PFSK-1 (cell line): ENCODE measurements around the gene ZNF598.

Source experiments
- FOXP2 ChIP-seq: optimal IDR thresholded peaks from 2 replicates; pipeline ENCODE3; 2011; ENCODE audit warnings: borderline replicate concordance, control low read depth, inconsistent platforms; ENCODE audit not compliant: insufficient read depth; ENCODE audit errors: extremely low read length, extremely low read depth
- POLR2AphosphoS5 ChIP-seq: IDR thresholded peaks from 2 replicates; pipeline ENCODE4 v1.6.1; 2012; ENCODE audit warnings: low read depth, mild to moderate bottlenecking, control low read depth, low read length, moderate library complexity
- REST ChIP-seq, 2 experiments: IDR thresholded peaks; 2 replicates each; pipeline versions ENCODE4 v1.6.1 to v1.8.0; 2011 to 2012; ENCODE audit warnings: low read depth in 2 of 2, low read length in 2 of 2, control low read depth in 1 of 2, inconsistent platforms in 1 of 2, mild to moderate bottlenecking in 1 of 2, moderate library complexity in 1 of 2; ENCODE audit not compliant: insufficient read depth in 1 of 2
- SIN3A ChIP-seq: IDR thresholded peaks from 2 replicates; pipeline ENCODE4 v1.6.1; 2012; ENCODE audit warnings: mild to moderate bottlenecking, low read length, moderate library complexity, borderline replicate concordance; ENCODE audit not compliant: insufficient read depth
- TAF1 ChIP-seq: IDR thresholded peaks from 2 replicates; pipeline ENCODE4 v1.6.1; 2012; ENCODE audit warnings: low read length, control low read depth, borderline replicate concordance; ENCODE audit not compliant: insufficient read depth

The ZNF598 gene

DNA sequence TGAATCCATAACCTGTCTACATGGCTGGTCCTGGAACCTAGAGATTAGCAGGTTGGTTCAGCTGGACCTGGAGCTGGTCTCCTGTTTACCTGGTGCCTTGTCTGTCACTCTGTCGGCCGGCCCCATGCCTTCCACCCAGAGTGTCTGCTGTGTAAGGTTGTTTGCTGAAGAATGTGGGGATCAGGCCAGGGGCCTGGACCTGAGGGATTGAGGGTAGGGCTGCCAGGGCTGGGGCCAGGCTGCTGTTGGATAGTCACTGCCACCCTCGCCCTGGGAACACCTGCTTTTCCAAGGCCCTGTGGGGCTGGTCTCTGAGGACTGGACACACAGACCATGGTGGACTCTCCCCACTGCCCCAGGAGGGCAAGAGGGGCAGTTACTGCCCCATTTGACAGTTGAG is 18.5 kb upstream of the ZNF598 start:
- TF ChIP-seq TAF1 (no peak), REST (IDR thresholded peaks at IDR 0.05; ENCODE audit: insufficient read depth in 1 of 2, low read depth in 2 of 2, low read length in 2 of 2) (no peak), FOXP2 (no peak), SIN3A (no peak), POLR2AphosphoS5 (no peak)

DNA sequence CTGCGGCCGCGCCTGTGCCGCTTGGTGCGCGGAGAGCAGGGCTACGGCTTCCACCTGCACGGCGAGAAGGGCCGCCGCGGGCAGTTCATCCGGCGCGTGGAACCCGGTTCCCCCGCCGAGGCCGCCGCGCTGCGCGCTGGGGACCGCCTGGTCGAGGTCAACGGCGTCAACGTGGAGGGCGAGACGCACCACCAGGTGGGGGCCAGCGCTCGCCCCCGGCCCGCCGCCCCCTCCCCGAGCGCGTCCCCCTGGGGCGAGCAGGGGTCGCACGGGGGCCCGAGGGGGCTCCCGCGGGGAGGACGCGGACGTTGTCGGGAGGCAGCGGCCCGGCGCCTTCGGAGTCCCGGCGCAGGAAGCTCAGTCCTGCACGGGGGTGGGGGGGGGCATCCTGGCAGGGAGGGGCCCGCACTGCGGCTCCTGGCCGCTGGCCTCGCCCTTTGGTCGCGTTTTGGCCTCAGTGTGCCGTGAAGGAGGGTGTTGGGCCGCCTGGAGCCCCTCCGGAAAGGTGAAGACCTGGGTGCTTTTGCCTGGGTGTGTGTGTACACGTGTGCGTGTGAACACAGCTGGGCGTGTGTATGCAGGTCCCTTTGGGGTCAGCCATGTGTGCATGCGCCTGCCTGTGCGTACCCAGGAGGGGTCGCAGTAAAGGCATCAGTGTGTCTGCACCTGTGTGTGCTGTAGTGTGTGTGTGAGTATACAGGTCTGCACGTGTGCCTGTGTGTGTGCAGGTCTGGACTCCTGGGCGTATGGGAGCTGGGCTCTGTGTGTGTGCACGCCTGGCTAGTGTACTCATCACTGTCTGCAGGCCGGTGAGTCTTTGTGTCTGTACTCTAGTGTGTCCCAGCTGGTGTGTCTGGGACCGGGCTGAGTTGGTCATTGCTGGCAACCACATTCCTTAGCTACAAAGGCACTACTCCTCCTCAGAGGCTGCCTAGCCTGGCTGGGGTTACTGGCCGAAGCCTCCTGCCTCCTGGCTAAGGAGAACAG is 17.7 kb upstream of the ZNF598 start:
- TF ChIP-seq SIN3A (no peak), FOXP2 (no peak), REST (IDR thresholded peaks at IDR 0.05; ENCODE audit: insufficient read depth in 1 of 2, low read depth in 2 of 2, low read length in 2 of 2) (0 out of 4 replicates have a peak, but pooled peaks of 1 of the 2 experiments have one; percentile 32), TAF1 (no peak), POLR2AphosphoS5 (no peak)

GRCh38 chr16:2026461-2027023 is 16.9 kb upstream of the ZNF598 start, which contains the start of gene NHERF2:
NHERF2 (plus strand) TSS chr16:2026902; CDS start chr16:2027006, 104 bp downstream.
- no peak for TF ChIP-seq FOXP2
- no peak for TF ChIP-seq SIN3A
- no peak for TF ChIP-seq REST (IDR thresholded peaks at IDR 0.05; ENCODE audit: insufficient read depth in 1 of 2, low read depth in 2 of 2, low read length in 2 of 2)
- TF ChIP-seq POLR2AphosphoS5, result no peak
- no peak for TF ChIP-seq TAF1

- TF ChIP-seq FOXP2, result no peak
- TF ChIP-seq POLR2AphosphoS5, result no peak
- TF ChIP-seq SIN3A, result no peak
- TF ChIP-seq REST (IDR thresholded peaks at IDR 0.05; ENCODE audit: insufficient read depth in 1 of 2, low read depth in 2 of 2, low read length in 2 of 2), result no peak
- no peak for TF ChIP-seq TAF1
These were observed 16.3 kb upstream of the ZNF598 start for GRCh38 chr16:2025878-2026460.
